Stimulated activated CD8-positive, alpha-beta memory T cell treated with anti-CD3 and anti-CD28 coated beads, Interleukin-4, amount 100 ng/mL, for 48 hours (primary cell): ENCODE data around the gene UBD.

Experiments used
- DNase-seq: peaks from one replicate; pipeline ENCODE4 v3.0.0-alpha.2; 2020

UBD gene

DNA sequence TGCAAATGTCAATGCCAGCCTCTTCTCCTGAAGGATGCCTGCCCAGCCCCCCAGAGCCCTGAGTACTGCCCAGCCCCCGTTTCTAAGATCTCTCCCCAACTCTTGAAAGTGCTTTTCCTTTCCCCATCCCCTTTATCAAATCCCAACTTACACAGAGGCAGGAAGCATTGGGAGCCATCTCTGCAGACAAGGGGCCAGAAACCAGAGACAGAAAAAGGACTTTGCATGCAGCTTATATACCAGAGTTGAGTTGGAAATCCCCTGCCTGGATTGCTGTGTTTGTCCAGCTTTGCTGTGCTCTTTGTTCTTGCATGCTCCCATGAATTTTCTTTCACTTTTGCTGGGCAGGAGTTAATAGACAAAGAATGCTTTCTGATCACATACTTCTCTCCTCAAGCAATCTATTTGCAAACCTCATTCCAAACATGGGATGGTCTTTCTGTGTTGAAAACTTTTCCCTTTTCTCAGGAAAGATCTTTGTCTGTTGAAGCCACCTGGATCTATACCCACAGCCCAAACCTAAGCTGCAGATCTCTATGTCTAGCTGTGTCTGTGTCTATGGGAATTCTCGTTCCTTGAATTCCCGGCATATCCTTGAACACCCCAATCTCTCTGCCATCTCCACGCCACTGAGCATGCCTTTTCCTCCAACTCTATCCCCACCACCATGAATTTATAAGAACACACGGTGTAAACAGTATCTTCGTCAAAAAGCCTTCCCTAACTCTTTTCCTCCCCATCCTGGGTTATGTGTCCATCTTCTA lies at the start of gene UBD:
UBD (minus strand) TSS at position 209 of the 764 bp plus-strand sequence; CDS start at position 178, 31 bp downstream.
- DNase-seq: no peak

DNA sequence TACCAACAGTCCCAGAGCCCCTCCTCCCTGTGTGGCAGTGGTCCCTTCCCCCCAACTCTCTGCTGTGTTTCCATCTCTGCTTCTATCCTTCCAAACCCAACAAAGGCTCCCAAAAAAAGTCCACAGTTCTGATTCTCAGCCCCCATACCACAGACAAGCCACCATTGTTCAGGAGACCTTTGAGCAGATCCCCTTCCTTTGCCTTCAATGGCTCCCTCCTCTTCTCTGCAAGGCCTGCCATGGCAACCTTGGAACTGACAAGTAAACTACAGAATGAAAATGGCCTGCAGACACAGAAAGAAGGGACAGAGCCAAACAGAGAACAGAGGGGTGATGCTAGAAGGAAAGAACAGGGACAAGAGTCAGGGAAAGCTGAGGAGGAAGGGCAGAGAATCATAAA lies 48.6 kb upstream of the UBD start:
- DNase-seq: no peak

DNA sequence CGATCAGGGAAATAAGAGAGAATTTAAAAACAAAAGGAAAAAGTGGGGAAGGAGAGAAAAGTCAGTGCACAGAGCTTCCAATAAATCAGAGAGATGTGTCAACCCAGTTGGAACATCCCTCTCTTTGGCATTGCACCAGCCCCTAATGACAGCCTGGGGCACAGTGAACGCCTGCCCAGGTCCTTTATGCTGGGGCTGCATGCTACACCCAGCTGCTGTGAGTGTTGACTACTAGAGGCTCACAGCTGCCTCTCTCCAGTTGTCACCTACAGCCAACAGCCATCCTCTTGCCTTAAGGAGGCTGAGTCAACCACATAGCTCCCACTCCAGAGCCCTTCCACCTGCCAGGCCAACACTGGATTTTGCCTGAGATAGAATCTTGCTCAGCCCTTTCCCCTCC lies 44.4 kb upstream of the UBD start:
- DNase-seq: no peak

- DNase-seq: no peak
Observed at GRCh38 chr6:29603456-29603855, 43.9 kb upstream of the UBD start.

GRCh38 chr6:29602564-29603361 lies 43.2 kb upstream of the UBD start:
- no peak for DNase-seq

DNA sequence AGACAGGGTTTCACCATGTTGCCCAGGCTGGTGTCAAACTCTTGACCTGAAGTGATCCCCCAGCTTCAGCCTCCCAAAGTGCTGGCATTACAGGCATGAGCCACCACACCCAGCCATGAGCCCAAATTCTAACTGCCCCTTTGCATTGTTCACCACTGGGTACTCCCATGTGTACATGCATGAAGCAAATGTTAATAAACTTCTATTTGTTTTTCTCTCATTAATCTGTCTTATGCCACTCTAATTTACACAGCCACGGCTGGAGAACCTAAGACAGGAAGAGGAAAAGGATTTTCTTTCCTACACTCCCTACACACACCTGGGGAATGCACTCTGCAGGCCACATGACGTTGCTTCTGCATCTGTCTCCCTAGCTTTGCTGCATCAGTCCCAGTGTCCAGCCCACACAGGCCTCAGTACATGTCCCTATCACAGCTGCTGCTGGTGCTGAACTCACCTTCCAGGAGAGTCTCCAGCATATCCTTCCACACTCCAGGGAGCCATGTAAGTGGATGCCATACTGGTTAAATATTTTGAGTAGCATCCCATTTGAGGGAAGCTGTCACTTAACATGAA lies 38.7 kb upstream of the UBD start:
- no peak for DNase-seq

DNA sequence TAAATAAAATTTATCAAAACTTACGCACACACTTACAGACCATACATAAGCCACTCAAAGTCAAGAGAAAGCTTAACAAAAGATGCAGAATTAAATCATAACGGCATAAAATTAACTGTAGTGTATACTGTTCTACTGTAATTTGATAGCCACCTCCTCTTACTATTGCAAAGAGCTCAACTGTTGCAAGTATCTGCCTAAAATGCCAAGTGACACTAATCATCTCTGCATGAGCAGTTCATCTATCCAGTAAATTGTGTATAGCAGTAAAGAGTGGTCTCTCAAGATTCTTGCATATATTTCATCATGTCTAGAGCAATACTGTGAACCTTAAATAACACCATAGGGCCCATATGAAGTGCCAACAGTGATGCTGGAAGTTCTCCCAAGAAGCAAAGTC lies 37.7 kb upstream of the UBD start:
- DNase-seq: no peak

GRCh38 chr6:29596381-29596900 lies 36.9 kb upstream of the UBD start:
- DNase-seq: no peak

- no peak for DNase-seq
Observed at GRCh38 chr6:29593199-29593855, 33.8 kb upstream of the UBD start.

GRCh38 chr6:29591677-29592076 lies 32.1 kb upstream of the UBD start:
- DNase-seq: no peak

GRCh38 chr6:29590218-29590808 lies 30.8 kb upstream of the UBD start:
- no peak for DNase-seq

- peak; percentile 68 for DNase-seq
Observed at GRCh38 chr6:29589423-29590048, 30.0 kb upstream of the UBD start.

GRCh38 chr6:29584821-29585220 lies 25.3 kb upstream of the UBD start, which contains the start of gene OR2H2:
Gene OR2H2 (plus strand): TSS chr6:29585121. CDS start chr6:29587945, 2,824 bp downstream.
- no peak for DNase-seq

DNA sequence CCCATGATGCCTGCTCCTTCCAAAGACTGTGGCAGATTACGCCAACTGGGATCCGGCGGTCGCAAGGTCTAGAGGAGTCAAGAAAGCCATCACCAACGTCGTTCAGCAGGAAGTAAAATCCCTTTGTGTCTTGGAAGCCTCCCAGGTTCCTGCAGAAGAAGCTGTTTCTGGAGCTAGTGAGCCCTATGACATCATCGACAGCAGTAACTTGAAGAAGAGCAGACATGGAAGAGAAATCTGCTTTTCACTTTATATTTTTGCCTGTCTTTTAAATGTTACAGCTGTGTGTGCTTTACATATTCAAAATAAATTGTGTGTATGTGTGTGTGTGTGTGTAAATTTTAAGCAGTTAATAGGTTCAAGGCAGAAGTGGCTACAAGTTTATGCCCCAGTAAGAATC lies 18.0 kb upstream of the UBD start:
- no peak for DNase-seq

- no peak for DNase-seq
Observed at GRCh38 chr6:29576056-29576455, 16.5 kb upstream of the UBD start.

GRCh38 chr6:29567991-29568390 lies 8.5 kb upstream of the UBD start:
- no peak for DNase-seq

DNA sequence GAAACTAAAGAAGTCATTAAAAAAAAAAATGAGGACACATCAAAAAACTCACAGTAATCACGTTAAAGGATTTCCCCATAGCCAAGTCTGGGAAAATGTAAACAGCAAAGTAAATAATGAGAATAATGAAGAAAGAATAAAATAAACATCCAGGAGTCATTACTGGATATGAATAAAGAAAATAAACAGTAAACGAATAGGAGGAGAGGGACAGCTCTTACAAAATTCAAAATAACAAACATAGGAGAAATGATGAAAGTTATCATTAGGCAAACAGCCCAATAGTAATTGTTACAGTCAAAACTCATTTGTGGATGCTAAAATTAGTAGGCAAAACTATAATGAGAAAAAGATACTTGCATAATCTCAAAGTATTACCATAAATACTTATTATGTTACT lies 8.0 kb upstream of the UBD start:
- no peak for DNase-seq

- DNase-seq: no peak
Observed at GRCh38 chr6:29566856-29567255, 7.3 kb upstream of the UBD start.

DNA sequence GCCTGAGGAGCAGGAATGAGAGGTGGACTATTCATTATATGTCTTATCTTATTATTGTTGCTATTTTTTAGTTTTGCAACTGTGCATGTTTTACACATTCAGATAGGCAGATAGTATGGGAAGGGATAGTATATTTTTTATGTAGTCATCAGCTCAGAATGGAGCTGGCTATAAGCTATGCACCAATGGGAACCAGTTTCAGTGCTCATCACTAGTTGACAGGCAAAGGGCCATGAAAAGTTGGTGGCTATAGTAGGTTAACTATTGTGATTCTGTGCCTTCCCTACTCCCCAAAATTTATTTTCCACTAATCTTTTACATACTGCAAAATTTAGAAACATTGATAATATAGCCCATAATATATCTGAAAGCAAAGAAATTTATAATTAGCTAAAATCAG lies 5.3 kb upstream of the UBD start:
- DNase-seq: no peak

DNA sequence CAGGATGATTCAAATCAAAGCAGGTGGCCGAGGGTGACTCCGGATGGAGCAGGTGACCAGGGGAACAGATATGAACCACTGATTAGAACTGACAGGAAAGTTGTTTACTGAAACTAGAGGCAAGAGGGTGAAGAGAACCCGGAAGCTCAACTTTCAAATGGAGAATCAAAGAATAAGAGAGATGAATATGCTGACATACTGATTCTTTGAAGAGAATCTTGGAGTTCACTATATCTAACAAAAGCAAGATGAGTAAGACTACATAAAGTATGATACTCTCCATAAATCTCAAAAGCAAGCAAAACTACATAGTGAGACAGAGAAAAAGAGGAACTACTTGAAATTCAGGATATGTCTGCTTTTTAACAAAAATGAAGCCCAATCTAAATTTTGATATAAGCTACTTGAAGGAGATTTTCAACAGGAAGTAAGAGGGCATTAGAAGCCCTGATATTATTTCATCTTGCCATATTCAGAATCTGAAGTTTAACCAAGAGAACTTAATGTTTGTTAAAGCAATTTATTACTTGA lies 4.0 kb upstream of the UBD start:
- DNase-seq: no peak

DNA sequence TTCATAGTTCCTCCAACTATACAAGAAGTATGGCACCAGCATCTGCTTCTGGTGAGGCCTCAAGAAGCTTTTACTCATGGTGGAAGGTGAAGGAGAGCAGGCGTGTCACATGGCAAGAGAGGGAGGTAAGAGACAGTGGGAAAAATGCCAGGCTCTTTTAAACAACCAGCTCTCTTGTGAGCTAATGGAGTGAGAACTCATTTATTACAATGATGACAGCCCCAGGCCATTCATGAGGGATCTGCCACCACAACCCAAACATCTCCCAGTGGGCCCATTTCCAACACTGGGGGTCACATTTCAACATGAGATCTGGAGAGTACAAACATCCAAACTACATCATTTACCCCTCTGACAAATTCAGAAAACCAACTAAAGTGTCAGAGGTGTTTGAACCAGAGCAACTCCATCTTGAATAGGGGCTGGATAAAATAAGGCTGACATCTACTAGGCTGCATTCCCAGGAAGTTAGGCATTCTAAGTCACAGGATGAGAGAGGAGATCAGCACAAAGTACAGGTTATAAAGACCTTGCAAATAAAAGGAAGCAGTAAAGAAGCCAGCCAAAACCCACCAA lies 2.2 kb upstream of the UBD start:
- no peak for DNase-seq

- no peak for DNase-seq
Observed at GRCh38 chr6:29561091-29561490, 1.6 kb upstream of the UBD start.
